Medulla oblongata (tissue), 1 donor: ENCODE data around the gene LARP4B.

Source experiments
- DNase-seq: peaks from one replicate; pipeline ENCODE4 v3.0.0-alpha.2; 2015; ENCODE audit errors: extremely low spot score

LARP4B gene

DNA sequence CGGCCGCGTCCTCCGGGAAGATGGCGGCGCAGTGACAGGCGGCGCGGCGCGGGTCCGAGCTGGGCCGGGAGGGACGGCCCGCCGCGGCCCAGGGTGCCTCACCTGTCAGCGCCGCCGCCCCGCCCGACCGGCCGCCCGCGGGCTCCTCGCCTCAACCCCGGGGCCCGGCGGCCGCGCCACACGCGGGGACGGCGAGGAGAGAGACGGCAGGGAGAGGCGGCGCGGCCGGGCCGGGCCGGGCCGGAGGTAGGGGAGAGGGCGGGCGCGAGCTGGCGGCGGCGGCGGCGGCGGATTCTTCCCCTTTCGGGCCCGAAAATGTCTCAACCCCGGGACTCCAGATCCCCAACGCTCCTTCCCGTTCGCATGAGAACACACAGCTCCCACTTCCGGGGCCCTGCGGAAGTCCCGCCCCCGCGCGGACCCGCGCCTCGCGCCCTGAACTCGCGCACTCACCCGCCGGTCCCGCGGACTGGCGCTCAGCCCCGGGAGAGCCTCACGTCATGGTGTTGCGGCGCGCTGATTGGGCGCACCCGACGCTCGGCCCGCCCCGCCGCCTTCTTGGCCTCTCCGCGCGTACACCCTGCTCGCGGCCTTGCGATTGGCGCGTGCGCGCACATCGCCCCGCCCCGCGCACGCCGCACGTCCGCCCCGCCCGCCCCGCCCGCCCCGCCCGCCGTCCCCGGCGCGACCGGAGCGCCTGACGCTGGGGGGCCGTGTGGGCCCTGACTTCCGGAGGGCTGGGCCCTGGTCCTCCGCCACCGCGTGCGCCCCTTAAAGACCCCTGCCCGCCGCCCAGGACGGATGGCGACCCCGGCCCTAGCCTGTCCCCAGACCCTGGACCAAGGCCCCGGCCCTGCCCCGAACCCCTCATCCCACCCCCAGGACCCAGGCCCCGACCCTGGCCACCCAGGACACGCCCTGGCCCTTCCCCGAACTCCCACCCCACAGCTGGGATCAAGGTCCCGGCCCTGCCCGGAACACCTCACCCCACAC lies at the start of gene LARP4B:
LARP4B (minus strand) TSS at position 380 of the 993 bp plus-strand sequence. CDS start 45,984 bp downstream, outside the sequence.
- peak; percentile 98 for DNase-seq

DNA sequence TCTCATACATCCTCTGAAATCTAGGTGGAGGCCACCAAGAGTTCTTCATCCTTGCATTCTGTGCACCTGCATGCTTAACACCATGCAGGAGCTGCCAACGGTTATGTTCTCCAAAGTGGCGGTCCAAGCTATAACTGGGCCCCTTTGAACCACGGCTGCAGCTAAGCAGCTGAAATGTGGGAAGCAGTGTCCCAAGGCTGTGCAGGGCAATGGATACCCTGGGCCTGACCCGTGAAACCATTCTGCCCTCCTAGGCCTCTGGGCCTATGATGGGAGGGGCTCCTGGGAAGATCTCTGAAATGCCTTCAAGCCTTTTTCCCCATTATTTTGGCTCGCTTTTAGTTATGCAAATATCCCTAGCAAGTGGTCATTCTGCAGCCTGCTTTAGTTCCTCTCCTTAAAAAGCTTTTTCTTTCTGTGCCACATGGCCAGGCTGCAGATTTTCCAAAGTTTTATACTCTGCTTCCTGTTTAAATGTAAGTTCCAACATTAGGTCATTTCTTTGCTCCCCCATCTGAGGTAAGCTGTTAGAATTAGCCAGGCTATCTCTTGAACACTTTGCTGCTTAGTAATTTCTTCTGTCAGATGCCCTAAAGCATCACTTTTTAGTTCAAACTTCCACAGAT lies 49.1 kb upstream of the LARP4B start:
- DNase-seq: no peak

DNA sequence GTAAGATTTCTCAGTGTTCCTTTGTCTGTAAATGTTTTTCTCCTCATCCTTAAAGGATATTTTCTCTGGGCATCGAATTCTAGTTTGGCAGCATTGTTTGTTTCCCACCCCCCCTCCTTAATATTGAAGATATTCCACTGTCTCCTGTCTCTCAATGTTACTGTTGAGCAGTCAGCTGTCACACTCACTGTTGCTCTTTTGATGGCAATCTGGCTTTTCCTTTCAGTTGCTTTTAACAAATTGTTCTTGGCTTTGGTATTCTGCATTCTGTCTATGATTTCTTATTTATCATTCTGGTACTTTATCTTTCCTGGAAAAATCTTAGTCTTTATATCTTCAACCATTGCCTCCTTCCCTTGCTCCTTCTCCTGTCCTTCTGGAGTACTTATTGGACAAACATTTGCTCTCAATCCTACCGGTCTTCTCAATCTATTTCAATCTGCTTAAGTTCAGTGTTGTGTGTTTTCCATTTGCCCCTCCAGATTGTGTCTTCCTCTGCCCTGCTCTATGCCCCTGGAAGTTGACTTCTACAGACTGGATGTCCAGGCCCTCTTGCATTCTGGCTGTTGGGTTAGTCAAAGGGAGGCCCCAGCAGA lies 47.4 kb upstream of the LARP4B start:
- no peak for DNase-seq

DNA sequence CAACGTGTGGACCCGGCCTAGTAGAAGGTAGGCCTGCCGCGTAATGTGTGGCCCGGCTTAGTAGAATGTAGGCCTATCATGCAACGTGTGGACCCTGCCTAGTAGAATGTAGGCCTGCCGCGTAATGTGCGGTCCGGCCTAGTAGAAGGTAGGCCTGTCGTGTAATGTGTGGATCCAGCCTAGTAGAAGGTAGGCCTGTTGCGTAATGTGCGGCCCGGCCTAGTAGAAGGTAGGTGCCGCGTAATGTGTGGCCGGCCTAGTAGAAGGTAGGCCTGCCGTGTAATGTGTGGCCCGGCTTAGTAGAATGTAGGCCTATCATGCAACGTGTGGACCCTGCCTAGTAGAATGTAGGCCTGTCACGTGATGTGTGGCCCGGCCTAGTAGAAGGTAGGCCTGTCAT lies 44.8 kb upstream of the LARP4B start:
- no peak for DNase-seq

DNA sequence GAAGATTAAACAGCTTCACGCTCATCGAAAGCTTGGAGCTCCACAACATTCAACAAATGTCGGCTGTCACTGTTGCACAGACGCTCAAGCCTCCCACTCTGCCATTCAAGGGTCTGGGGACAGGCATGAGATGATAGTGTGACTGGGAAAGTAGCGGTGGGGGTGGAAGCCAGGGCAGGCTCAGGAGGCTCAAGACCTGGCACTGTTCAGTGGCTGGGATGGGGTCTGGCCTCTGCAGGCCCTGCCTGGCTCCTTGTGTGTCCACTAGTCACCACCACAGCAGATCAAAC lies 43.2 kb upstream of the LARP4B start:
- no peak for DNase-seq

DNA sequence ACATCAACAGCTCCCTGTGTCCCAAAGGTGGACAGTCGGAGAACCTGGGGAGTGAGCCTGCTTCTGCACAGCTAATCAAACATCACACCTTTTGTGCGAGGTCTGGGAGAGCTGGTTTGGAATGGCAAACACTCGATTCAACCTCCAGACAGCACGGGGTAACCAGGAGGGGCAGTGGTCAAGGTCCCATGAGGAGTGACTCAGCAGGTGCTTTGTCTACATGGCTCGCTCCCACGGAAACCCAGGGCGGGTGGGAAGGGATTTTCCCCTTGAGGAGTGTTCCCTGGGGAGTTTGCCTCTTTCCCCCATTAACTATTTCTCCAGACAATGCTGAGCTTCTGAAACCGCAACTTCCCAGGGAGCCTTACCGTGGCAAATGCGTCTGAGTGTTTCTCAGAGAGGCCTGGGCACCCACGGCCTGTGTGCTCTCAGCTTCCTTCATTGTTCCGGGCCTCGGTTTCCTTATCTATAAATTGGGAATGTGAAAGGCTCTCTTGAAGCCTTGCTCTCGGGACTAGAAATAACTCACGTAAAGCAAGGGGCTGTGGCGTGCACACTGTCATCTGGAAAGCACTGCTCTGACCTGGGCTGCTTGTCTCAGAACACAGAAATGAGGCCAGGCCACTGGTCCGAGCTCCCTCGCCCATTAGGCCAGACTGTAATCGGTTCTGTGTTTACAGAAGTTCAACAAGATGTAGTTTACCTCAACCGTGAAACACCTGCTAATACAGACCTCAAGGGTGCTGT lies 42.7 kb upstream of the LARP4B start:
- DNase-seq: no peak

DNA sequence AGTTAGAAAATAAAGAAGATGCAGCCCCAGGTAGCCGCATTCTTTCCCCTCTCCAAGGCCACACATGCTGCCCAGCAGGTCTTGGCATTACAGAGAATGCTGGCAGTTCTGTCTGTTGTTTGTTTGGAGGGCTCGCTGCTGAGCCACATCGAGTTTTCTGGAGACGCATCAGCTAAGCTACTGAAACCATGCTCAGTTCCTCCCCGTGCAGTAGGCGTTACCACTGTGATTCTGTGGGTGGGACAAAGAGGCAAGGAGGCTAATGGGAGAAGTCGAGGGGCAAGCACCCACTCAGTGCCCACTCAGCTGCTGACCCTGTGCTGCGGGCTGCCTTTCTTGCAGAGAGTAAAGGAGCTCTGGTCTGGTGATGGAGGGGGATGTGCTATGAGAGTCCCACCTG lies 41.3 kb upstream of the LARP4B start:
- DNase-seq: no peak

DNA sequence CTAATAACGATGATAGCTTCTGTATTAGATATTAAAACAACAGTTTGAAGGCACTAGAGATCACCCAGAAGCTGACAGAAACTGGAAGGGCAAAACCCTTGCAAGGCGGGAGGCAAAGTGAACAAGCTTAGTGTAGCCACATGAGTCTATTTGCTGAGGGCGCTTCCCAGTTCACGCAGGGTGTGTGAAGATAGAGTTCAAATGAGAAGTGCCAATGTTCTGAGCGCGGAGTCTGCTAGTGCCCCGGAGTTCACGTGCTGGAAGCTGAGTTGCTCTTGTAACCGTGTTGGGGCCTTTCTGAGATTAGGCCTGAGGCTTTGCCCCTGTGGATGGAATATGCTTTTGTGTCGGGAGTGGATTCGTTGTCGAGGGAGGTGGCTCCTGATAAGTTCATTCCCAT lies 40.1 kb upstream of the LARP4B start:
- no peak for DNase-seq

DNA sequence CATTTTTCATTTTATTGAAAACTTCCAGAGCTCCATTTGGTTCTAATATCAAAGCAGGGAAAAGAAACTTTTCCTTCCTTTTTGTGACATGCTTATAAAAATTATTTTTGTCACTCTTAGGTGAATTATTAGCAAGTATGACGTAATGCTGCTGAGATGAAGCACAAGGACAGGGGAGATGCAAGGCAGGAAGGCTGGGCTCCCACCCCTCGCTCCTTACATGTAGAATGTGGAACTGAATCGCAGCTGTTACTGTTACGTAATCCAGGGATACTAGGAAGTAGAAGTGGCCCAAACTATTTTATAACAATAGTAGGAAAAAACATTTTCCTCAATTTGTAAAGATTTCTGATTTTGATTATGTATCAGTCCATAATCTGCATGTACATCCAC lies 39.6 kb upstream of the LARP4B start:
- peak; percentile 35 for DNase-seq

DNA sequence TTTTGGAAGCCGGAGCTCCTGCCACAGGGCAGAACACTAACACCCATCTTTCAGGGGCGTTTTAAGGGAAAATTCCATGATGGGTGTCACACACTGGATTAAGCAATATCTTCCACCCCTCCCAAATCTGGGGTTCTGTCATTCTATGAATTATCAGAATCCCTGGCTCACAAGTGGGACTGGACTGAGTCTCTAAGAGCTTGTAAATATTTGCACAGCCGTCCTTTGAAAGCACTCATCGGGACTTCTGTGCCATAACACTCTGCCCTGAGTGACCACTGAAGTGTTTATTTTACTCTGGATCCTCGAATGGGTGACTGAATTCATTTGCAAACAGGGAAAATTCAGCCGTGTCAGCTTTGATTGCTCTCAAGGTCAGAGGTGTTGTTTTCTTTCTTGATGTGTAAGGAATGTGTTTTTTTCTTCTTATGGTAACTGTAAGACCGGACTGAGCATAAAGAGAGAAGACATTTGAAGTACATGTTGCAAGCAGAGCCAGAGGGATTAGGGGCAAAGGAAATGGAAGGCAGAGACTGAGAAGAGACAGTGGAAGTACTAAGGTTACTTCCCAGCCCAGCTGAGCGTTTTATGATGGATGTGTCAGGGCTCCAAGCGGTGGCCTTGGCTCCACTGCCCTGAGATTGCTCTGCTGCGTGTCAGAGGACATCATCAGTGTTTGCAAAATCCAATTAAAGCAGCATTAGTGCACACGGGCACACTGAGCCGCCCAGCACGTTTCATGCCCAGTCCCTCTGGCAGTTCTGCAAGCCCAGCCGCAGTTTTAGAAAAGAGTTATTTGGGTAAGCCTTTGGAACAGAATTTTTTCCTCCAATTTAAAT lies 39.0 kb upstream of the LARP4B start:
- DNase-seq: no peak

DNA sequence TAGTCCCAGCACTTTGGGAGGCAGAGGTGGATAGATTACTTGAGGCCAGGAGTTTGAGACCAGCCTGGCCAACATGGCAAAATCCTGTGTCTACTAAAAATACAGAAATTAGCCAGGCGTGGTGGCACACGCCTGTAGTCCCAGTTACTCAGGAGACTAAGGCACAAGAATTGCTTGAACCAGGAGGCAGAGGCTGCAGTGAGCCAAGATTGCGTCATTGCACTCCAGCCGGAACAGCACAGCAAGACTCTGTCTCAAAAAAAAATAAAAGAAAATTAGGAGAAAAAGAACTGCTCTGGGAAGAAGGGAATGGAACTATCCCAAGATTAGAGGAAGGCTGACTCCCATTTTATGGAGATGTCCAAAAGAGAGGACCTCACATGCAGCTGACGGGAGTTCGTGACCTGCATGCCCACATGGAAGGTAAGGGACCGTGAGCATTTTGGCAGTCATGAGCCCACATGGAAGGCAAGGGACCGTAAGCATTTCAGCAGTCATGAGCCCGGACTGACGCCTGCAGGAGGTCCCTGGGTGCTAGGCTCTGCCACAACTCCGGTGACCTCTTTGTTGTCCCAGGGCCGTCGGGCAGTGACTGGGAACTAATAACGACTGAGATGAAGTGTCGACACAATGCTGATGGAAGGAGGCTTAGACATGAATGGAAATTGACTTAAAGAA lies 38.1 kb upstream of the LARP4B start:
- DNase-seq: no peak

DNA sequence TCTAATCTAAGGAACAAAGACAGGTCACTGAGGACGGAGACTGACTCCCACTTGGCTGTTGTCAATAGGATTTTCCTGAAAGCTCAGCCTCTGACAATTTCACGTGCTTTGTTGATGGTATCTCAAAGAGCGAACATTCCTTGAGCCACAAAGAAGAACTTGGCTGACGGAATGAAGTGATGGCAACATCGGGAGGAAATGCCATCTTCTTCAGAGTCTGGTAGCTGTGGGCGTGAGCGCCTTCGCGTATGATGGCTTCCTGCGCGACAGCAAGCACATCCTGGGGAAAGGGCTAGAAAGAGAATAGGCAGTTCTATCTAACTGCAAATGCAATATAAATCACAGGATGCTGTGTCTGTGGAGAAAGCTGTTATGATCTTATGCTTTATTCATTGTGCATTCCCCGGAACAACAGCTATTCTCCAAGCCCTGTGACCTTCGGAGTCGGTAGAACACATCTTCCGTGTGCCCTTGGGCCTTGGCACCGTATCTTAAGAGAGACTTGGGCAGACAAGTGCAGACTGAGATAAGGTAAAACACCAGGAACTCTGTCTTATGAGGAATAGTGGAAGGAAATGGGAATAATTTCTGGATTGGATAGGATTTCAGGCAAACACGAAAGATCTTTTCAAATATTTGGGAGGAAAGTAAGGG lies 37.2 kb upstream of the LARP4B start:
- DNase-seq: no peak

DNA sequence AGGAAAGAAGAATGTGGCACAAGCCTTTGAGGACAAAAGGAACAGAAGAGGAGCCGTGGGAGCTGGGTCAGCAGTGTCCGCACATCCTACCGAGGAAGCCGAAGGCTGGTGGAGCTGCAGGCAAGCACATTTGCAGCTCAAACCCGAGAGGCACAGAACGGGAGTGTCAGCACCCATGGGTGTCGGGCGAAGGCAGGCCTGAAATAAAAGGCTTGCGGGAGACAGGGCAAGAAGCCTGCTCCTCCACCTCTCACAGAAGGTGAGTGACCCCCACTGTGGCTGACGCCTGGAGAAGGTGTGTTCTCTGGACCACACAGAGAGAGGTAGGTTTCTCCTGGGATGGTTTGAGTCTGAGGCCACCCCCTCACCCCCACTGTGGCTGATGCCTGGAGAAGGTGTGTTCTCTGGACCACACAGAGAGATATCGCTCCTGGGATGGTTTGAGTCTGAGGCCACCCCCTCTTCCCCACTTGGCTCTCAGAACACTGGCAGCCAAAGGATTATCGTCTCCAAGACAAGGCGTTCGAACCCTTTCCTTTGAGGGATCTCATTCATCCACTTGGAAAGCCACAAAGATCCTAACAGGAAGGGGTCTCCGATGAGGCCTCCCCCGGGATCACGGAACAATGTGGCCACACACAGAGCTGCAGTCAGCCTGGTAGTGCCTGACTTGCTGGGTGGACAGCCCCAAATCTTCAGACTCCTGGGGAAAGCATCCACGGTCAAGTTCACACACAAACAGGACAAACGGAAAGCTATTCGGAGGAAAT lies 35.1 kb upstream of the LARP4B start:
- no peak for DNase-seq

DNA sequence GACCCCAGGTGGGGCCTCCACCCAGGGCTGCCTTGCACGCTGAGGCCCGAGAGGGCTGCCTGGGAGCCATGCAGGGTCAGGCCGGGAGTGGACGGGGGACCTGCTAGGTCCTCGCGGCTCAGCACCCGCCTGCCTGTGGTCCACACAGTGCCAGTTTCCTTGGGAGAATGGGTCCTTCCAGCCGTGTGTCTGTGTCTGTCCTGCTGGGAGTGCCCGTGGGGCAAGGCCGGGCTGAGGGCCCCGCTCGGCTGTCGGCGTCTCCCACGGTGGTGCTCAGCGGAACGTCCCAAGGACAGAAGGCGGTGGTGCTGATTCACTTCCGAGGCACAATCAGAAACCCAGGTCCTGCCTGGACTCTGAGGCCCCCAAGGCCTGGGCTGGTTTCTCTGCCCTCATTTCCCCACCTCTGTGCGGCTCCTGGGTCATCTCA lies 33.5 kb upstream of the LARP4B start:
- DNase-seq: no peak

DNA sequence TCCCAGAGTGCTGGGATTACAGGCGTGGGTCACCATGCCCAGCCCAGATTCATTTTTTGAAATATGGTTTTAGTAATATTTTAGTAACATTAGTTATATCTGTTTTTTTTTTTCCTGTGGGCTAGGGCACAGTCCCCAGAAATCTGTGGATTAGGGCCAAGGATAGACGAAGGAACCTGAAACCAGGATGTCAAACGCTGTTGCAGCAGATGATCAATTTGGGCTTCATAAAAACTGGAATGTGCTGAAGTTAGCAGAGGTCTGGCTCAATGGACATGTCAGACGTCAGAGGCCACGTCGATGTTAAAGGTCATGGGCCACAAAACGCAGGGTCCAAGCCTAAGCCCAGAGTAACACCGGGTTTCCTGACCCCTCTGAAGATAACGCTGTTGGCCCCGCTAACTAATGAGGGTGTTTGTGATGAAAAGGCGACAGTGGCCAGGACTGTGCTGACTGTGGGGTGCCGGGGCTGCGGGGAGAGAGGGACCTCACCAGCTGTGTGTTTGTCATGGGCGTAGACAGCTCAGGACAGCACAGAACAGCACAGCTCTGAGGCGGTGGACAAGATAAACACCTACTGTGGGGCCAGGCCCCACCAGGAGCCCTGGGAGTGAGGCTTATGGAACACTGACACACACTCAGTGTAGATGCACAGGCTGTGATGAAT lies 32.9 kb upstream of the LARP4B start:
- DNase-seq: no peak

DNA sequence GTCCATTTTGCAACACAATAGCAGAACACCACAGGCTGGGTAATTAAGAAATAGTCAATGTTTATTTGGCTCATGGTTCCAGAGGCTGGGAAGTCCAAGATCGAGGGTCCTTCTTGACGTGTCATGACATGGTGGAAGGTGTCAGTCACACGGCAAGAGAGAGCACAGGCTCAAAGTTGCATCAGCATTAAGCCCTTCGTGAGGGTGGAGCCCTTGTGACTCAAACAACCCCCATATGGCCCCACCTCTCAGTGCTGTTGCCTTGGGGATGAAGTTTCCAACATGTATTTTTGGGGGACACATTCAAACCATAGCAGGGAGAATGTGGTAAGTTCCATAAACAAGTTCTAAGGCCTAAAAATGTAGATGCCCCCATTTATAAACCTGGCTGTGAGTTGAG lies 32.1 kb upstream of the LARP4B start:
- DNase-seq: no peak

DNA sequence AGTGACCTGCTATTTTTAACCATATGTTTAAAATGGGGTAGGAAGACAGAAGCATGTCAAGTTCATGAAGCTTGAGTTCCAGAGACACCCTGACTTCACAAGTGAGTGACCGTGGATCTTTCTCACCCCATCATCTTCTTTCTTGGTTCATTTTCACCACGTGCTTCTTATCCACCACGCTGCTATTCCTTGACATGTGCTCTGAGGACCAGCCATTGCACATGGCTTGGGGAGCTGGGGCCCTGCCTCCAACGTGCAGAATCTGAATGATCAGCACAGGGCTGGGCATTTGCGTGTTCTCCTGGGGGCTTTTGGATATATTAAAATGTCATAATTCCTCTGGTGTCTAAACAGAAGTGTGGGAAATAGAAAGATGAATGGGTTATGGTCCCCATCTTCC lies 31.7 kb upstream of the LARP4B start:
- no peak for DNase-seq

DNA sequence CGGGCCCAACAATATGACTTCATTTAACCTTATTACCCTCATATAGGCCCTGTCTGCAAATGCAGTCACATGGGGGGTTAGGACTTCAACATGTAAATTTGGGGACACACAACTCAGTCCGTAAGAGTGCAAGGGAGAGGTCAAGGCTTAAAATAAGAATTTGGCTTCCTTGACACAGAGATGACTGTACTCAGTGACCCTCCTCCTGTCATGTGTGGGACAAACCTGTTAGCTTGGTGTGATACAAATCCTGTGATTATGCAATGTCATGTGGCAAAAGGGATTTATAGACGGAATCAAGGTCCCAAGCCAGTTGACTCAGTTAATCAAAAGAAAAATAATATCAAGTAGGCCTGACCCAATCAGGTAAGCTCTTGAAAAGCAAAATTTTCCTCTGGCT lies 30.8 kb upstream of the LARP4B start:
- DNase-seq: no peak

DNA sequence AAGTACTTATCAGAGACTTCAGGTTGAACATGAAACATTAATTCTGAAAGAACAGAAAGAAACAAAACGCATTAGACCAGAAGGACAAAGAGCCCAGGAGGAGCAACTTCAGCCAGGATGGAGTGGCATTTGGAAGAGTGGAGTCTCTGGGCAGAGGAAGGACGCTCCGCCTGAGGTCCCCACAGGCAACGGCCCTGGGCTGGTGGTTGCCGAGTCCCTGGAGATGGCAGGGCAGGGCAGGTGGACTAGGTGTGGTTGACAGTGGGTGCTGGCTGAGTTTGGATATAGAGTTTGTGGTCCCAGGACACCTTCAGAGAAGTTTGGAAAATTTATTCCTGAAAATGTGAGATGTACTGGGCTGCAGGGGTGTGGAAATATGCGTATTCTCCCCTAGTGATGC lies 27.4 kb upstream of the LARP4B start:
- no peak for DNase-seq
